Islet of Langerhans (tissue), 1 donor: ENCODE data around the gene HTR6.

Experiments used
- FAIRE-seq: peaks from one replicate; lab custom pipeline; 2011; peaks lifted over from hg19 to GRCh38; lab: Jason Lieb, UNC

Gene HTR6

DNA sequence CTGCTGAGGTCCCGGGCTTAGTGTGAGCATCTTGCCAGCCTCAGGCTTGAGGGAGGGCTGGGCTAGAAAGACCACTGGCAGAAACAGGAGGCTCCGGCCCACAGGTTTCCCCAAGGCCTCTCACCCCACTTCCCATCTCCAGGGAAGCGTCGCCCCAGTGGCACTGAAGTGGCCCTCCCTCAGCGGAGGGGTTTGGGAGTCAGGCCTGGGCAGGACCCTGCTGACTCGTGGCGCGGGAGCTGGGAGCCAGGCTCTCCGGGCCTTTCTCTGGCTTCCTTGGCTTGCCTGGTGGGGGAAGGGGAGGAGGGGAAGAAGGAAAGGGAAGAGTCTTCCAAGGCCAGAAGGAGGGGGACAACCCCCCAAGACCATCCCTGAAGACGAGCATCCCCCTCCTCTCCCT is 7.2 kb upstream of the HTR6 start:
- FAIRE-seq = no peak

DNA sequence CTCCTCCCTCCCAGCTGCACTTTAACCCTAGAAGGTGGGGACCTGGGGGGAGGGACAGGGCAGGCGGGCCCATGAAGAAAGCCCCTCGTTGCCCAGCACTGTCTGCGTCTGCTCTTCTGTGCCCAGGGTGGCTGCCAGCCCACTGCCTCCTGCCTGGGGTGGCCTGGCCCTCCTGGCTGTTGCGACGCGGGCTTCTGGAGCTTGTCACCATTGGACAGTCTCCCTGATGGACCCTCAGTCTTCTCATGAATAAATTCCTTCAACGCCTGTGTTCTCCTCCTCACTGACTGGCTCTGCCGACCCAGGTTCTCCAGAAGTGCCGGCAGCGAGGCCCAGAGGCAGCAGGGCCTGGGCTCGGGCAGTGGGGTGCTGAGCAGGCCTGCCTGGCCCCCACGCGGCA is 6.5 kb upstream of the HTR6 start:
- FAIRE-seq = no peak

DNA sequence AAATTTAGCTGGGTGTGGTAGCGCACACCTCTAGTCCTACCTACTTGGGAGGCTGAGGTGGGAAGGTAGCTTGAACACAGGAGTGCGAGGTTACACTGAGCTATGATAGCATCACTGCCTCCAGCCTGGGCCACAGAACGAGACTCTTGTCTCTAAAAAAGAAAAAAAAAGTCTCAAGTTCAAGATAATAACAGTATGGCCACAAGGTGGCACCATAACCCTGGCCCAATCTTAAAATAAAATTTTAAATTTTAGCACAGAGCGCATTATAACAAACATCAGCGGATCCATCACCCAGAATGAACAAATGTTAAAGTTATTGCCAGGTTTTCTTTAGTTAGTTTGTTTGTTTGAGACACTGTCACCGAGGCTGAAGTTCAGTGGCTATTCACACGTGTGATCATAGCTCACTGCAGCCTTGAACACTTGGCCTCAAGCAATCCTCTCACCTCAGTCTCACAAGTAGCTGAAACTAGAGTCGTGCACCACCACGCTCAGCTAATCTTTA is 2.9 kb upstream of the HTR6 start:
- peak; percentile 98 for FAIRE-seq

DNA sequence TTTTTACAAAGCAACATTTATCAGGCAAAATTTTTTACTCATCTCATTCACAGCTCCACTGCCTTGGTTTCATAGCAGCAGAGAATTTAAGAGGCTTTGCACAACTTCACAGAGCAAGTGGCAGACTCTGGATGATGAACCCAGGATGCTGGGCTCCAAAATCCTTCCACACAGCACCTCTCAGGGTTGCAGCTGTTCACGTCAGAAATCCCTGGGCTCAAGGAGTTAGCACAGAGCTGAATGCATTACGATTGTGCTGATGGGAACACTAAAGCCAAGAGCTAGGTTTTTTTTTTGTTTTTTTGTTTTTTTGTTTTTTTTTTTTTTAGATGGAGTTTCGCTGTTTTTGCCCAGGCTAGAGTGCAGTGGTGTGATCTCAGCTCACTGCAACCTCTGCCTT is 2.4 kb upstream of the HTR6 start:
- no peak for FAIRE-seq

DNA sequence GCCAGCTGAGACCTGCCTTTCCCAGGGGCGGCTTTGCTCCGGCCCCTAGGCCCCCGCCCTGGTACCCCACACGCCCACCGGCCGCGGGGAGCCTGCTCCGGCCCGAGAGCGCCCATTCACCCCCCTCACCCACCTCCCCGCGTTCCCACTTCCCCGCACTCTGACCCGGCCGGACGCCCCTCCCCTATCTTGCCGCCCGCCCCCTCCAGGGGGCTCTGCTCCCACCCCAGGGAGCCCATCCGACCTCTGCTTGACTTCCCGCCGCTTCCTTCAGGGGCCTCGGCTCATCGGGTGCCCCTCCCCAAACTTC is 466 bp downstream of the HTR6 start:
- no peak for FAIRE-seq

DNA sequence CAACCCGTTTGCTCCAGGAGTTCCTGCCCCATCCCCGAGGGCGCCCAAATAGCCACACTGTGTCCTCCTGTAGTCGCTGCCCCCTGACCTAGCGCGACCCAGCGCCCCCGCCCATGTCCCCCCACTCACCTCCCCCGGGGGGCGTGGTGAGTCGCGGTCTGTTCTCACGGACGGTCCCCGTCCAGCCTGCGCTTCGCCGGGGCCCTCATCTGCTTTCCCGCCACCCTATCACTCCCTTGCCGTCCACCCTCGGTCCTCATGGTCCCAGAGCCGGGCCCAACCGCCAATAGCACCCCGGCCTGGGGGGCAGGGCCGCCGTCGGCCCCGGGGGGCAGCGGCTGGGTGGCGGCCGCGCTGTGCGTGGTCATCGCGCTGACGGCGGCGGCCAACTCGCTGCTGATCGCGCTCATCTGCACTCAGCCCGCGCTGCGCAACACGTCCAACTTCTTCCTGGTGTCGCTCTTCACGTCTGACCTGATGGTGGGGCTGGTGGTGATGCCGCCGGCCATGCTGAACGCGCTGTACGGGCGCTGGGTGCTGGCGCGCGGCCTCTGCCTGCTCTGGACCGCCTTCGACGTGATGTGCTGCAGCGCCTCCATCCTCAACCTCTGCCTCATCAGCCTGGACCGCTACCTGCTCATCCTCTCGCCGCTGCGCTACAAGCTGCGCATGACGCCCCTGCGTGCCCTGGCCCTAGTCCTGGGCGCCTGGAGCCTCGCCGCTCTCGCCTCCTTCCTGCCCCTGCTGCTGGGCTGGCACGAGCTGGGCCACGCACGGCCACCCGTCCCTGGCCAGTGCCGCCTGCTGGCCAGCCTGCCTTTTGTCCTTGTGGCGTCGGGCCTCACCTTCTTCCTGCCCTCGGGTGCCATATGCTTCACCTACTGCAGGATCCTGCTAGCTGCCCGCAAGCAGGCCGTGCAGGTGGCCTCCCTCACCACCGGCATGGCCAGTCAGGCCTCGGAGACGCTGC is 1.1 kb downstream of the HTR6 start:
- FAIRE-seq = no peak

DNA sequence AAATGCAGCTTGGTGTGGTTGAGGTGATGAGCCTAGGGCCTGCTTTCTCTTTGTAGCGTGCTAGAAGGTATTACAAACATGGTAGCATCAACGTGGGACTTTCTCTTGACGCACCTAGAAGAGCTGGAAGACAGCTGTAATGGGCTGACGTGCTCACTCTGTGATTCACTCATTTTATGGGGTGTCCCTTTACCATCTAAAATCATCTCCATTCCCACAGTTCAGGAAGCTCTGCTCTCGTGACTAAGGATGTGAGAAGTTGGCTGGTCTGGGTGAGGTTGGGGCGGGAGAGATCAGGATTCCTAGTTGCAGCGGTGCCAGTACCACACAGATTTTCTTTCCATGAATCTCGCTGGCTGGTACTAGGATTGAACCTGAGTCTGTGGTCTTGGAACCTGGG is 4.2 kb downstream of the HTR6 start:
- FAIRE-seq = no peak

DNA sequence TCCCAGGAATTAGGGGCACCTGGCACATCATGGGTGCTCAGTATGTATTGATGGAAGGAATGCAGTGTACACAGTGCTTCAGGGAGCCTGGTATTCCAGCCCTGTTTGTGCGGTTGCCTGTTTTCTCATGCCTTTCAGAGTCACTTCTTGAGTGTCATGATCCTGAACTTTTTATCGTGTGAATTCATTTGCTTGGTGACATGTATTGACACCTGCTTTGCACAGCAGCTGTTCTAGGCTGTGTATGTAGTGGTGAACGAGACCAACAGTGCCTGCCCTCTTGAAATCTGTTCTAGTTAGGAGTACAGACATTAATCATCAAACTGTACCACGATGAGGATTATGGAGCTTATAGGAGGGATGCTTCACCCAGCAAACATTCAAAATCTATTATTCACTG is 6.1 kb downstream of the HTR6 start:
- no peak for FAIRE-seq

DNA sequence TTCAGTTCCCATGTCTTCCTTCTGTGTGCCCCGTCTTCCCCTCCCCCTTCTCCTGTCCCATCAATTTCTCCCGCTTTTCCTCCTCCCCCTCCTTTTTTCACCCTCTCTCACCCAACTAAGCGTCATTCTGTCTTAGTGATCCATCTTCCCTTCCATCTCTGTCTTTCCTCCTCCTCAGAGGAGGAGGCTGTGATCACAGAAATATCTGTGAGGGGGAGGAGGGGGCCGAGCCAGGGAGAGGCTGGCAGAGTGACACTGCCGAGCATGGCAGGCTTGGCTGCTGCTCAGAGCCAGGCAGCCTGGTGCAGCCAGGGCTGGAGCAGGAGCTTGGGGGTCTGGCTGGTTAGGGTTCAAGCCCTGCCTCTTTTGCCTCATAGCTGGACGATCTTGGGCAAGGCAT is 7.6 kb downstream of the HTR6 start:
- FAIRE-seq = no peak

DNA sequence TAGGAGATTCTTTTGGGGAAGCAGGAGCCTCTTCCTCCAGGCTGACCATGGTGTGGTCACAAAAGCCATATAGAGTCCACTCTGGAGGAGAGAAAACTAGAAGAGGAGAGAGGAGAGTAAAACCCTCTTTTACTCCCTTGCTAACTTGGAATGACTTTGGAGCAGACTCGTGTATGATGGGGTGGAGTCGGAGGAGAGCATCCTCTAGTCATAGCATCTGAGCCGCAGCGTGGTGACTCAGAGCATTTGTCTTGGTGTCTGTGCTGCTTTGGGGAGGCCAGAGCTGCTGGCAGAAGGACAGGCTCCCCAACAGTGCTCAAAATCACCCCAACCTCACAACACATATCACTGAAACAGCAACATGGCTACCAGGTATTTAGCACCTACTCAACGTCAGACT is 11.1 kb downstream of the HTR6 start:
- no peak for FAIRE-seq

DNA sequence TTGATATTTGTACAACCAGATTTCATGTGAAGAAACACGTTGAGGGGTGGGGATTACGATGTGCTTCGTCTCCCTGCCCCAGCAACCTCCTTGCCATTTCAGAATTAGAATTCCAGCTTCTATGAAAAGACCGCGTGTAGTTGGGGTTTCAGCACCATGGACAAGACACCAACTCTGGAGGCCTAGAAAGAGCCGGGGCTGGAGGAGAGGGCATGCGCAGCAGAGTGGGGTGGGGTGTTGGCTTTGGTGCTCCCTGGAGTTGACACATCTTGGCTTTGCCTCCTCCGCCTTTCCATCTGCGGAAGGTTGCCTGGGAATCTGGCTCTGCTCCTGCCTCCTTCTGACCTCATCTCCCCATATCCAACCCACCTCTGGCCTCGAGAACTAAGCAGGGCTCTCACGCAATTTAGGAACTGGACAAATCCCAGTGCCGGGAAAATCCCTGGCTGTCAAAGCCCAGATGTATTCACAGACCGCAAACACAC is 11.8 kb downstream of the HTR6 start:
- FAIRE-seq = no peak

DNA sequence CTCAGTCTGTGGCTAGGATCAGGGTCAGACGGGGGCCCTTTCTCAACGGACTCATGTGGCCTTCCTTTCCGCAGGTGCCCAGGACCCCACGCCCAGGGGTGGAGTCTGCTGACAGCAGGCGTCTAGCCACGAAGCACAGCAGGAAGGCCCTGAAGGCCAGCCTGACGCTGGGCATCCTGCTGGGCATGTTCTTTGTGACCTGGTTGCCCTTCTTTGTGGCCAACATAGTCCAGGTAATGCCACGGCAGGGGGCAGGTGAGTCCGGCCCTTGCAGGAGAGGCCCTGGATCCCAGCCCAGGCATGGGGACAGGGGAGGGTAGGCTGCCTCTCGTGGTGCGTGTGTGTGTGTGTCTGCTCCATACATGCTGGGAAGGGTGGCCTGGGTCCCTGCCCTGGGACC is 13.8 kb downstream of the HTR6 start:
- no peak for FAIRE-seq

DNA sequence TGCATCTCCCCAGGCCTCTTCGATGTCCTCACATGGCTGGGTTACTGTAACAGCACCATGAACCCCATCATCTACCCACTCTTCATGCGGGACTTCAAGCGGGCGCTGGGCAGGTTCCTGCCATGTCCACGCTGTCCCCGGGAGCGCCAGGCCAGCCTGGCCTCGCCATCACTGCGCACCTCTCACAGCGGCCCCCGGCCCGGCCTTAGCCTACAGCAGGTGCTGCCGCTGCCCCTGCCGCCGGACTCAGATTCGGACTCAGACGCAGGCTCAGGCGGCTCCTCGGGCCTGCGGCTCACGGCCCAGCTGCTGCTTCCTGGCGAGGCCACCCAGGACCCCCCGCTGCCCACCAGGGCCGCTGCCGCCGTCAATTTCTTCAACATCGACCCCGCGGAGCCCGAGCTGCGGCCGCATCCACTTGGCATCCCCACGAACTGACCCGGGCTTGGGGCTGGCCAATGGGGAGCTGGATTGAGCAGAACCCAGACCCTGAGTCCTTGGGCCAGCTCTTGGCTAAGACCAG is 14.3 kb downstream of the HTR6 start:
- no peak for FAIRE-seq

DNA sequence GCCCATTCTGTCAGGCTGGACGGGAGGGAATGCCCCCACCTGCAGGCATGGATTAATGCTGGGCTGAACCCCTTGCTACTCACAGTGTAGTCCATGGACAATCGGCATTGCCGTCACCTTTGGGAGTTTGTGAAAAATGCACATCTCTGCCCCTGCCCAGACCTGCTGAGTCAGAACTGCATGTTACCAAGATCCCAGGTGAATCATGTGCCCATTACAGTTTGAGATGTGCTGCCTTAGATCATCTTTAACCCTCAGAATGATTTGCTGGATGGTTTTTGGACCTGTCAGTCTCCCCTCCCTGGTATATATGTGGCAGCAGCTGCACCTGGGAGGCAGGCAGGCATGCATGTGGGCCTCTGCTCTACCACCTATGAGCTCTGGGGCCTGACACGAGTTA is 15.0 kb downstream of the HTR6 start:
- no peak for FAIRE-seq

DNA sequence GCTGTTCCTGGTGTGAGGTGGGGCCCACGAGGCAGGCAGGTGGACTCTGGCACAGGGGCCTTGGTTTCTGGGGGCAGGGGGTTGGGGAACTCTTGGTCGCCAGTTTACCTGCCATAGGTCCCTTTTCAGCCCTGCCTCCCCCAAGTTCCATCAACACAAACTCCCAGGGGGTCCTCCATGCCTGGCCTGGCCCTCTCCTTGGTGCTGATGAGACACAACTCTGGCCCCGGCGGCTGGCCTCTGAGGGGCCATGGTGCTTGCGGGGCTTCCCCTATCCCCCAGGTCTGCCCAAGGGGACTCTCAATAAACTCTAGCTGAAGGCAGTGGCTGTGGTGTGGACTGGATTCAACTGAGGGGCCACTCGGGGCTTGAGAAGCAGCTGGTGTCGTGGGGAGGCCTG is 16.0 kb downstream of the HTR6 start:
- no peak for FAIRE-seq

DNA sequence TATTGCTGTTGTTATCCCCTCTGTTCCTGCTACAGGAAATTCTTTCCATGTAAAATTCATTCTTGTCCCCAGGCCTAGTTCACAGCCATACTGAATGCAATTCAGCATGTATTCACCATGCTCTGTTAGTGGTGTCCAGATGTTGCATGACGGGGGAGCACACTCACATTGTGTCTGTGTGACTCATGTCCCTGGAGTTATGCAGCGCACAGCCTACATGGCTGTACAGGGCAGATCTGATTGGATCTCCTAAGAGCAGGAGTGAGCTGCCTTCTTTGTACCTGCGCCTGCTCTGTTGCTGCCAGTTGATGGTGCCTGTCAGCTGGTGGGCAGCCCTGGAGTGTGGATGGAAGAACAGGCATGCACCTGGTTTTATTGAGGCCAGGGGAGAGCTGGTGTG is 17.6 kb downstream of the HTR6 start:
- no peak for FAIRE-seq

DNA sequence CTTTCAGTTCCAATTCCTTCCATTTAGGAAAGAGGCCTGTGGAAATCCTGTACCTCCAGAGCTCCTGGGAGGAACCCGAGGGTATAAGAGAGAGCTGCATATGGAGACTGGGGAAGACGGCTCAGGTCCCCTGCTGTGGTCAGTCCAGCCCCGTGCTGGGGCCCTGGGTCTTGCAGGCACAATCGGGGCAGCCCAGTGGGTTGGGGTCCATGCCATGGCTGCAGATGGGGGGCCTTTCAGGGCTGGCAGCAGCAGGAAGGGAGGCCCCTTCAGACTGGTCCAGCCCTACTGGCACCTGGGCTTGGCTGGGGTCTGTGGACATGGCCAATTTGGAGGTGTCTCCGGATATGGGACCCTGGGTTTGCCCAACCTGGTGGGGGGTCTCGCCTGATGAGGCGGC is 18.2 kb downstream of the HTR6 start:
- FAIRE-seq = no peak

DNA sequence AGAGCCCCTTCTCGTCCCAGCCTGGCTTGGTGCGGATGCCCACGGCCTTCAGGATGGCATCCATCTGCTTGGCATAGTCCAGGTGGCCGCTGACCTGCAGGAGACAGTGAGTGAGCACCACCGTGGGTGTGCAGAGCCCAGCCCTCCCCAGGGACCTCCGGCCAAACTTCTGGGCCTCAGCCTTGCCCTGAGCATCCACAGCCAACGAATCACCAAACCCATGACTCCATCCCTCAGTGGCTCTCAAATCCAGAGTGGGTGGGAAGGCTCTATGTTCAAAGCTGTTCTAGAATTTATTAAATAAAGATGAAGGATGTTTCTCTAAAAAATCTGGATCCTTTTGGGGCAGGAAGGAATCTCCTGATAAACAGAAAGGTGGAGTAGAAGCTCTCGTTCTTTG is 18.7 kb downstream of the HTR6 start:
- FAIRE-seq = no peak

DNA sequence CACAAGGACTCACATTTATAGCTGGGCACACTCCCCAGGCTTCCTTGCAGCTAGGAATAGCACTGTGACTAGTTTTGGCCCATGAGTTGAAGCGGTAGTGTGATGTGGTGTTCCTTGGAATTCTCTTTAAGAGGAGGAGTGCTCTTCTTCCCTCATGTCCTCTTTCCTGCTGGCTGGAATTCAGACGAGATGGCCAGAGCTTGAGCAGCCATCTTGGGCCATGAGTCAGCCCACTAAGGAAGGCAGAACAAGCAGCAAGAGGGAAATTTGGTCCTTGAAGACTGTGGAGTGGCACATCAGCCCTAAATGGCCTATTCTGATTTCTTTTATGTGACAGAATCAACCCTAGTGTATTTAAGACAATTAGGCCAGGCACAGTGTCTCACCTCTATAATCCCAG is 20.0 kb downstream of the HTR6 start:
- no peak for FAIRE-seq

DNA sequence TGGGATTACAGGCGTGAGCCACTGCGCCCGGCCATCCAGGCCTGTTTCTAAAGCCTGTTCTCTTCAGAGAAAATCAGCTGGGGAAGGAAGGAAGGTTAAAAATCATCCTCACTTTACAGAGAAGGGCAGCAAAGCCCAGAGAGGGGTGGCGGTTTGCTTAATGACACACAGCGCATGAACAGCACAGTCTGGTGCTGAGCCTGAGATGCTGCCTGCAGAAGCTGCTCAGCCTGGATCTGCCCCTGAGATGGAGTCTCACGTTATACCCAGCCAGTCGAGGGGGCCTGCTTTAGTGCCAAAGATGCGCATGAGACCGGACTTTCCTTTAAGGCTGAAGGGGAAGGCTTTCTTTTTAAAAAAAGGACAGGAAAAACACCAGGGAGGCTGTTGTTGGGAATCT is 21.3 kb downstream of the HTR6 start:
- no peak for FAIRE-seq

DNA sequence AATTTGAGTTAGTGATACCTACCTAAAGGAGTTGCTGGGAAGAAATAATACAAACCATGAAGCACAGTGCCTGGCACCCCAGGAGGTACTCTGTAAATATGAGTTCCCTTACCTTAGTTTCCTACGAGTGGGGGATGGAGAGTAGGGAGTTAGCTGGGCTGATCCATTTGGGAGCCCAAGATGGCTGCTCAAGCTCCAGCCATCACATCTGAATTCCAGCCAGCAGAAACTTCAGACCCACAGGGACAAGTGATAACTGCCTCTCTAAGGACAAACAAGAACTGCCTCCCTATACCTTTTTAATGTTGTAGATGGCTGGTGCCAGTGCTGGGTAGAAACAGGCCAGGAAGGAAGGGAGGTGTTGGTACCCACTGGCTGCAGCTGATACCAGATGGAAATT is 22.7 kb downstream of the HTR6 start:
- FAIRE-seq = no peak

DNA sequence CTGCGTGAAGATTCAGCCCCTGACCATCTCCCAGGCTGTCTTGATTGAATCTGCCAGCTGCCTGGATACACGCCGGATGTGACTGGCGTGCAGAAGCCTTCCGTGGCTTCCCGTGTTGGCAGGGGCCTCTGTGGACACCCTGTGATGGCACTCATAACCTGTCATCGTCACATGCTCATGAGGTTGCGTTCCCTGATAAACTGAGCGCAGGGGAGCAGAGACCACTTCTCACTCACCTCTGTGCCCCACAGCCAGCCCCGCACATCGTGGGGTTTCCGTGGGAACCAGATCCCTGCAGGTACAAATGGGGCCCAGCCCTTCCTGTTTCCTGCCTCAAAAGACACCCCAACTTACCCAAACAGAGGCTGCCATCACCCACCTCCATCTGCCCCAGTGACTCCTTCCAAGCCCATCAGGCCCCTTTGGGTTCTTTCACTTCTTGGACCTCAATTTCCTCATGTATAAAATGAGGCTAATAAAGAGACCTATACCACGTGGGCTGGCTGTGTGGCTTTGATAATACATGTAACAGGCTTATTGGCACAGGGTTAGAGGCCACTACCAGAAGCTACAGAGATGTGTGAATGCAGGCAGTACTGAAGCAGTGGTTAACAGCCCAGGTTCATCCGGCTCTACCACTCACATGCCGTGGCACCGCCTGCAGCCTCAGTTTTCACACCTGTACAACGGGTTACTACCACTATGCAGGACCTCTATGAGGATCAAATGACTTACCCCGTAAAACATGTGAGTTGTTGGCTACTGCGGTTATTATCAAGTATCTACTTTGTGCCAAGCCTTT is 23.6 kb downstream of the HTR6 start:
- FAIRE-seq = no peak

DNA sequence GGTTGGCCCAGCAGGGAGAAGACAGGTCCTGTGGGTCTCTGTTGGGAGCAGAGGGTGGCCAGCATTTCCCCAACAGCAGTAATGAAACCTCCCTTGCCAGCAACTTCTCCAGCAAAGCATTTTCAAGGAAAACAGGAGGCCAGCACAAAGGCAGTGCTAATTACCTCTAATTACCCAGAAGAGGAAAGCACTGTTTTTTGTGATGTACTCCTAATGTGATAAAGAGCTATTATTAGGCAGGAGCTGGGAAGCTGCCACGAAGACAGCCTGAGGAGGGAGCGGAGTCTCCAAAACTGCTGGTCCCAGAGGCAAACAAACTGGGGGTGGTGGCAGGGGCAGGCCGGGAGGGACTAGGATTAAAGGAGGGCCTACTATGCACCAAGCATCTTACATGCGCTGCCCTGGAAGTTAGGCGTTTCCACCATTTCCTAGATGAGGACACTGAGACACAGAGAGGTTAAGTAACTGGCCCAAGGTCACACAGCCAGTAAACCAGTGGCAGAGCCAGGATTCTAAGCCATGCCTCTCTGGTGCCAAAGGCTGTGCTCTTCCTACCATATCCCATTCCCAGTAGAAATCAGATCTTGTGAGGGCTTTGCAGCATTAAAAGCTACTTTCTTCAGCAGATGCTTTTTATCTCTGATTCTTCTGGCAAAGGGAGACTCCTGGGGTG is 24.5 kb downstream of the HTR6 start:
- no peak for FAIRE-seq
